GM19099 (cell line): Measurements from ENCODE around the gene ADGRG7.

Experiments
- POLR2A ChIP-seq: IDR thresholded peaks from 3 replicates; pipeline ENCODE4 v1.6.1; 2011; ENCODE audit warnings: low read depth; ENCODE audit not compliant: insufficient read length; ENCODE audit errors: extremely low read depth

Gene ADGRG7

GRCh38 chr3:100621251-100621650, 11.8 kb downstream of the ADGRG7 start:
- no peak for TF ChIP-seq POLR2A

DNA sequence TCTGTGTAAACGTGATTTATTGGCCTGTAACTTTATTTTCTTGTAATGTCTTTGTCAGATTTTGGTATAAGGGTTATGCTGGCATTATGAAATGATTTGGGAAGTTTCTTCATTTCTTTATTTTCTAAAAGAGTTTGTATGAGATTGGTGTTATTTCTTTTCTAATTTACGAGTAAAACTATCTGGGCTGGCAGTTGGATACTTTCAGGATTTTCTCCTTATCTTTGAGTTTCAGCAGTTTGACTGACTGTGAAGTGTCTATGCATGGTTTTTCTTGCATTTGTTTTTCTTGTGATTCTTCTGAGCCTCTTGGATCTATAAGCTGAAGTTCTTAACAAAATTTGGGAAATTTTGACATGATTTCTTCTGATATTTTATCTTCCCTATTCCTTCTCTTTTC, 18.1 kb downstream of the ADGRG7 start:
- TF ChIP-seq POLR2A = no peak

- no peak for TF ChIP-seq POLR2A
Measured at GRCh38 chr3:100629421-100630127, 20.2 kb downstream of the ADGRG7 start.

GRCh38 chr3:100630664-100631063, 21.3 kb downstream of the ADGRG7 start:
- no peak for TF ChIP-seq POLR2A

DNA sequence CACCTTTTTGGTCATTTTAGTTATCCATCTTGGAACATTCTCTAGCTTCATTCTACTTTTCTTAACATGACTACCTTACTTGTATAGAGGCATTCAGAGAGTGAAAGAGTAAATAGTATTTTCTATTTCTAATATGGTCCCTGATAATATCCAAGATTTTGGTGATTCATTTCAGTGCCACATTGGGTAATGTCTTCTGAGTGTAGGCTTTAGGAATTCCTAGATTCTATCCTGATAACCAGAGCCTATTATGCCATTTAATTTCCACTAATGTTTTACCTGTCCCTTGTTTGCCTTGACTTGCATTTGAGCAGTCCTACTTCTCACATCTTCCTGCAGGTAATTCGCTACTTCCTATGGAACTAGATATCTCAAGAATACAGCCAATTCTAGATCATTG, 21.8 kb downstream of the ADGRG7 start:
- TF ChIP-seq POLR2A = no peak

DNA sequence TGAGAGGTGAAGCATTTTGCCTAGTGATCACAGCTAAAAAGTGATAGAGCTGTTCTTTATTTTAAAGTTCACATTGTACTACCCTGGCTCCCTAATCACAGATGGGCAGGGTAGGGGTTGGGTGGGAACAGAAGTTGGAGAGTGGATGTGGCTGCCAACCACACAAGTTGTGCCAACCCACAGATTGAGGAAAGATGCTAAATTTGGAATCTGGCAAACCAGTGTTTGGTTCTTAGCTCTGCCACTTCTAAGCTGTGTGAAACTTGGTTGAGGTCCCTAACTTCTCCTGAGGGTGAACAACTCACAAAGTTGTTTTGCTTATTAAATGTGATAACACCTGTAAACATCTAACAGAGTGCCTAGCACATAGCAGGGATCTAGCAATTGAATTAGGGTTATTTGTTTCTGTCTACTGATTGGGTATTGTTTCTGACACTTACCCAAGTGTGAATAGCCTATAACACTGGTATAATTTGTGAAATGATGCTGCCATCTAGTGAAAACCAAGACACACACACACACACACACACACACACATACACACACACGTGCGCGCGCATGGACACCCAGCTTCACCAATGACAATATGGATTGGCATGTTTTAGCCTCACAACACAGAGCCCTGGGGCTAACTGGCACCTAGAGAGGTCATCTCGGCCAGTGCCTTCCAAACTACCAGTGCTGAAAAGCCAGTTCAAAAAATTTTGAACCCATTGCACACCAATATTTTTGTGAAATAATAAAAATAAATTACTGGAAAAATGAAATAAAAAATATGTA, 25.3 kb downstream of the ADGRG7 start:
- no peak for TF ChIP-seq POLR2A

DNA sequence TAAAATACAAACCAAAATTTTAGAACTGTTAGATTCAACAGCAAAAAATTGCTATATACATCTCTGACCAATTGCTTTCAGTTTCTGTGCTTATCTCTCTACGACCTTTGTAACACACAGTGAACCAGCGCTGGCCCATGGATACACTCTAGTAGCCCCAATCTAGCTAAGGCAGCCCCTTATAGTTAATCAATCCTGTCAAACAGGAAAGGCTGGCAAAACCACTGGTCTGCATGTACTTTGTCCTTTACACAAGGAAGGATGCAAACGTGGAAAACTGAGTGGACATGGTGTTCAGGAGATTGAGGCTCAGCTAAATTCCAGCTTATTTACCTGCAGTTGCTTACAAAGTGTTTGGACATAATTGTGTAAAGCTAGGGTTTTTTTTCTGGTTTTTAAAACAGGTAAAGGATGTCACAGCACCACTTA, 25.9 kb downstream of the ADGRG7 start:
- no peak for TF ChIP-seq POLR2A

GRCh38 chr3:100637197-100637631, 27.8 kb downstream of the ADGRG7 start:
- TF ChIP-seq POLR2A = no peak

- no peak for TF ChIP-seq POLR2A
Measured at GRCh38 chr3:100640633-100641032, 31.2 kb downstream of the ADGRG7 start.

- no peak for TF ChIP-seq POLR2A
Measured at GRCh38 chr3:100641471-100642032, 32.2 kb downstream of the ADGRG7 start.

DNA sequence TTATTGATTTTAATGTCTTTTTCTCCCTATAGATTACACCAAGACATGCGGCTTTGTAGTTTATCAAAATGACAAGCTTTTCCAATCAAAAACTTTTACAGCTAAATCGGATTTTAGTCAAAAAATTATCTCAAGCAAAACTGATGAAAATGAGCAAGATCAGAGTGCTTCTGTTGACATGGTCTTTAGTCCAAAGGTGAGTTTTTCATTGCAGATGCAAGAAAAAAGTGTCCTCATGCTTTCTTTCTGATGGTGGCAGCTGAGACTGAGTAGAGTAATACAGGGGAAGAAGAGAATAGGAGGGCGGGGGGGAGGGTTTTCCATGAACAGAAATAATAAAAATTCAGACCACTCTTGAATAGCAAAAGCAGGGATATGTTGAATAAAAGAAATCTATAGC, 36.5 kb downstream of the ADGRG7 start:
- TF ChIP-seq POLR2A = no peak

- no peak for TF ChIP-seq POLR2A
Measured at GRCh38 chr3:100647171-100647570, 37.8 kb downstream of the ADGRG7 start.

DNA sequence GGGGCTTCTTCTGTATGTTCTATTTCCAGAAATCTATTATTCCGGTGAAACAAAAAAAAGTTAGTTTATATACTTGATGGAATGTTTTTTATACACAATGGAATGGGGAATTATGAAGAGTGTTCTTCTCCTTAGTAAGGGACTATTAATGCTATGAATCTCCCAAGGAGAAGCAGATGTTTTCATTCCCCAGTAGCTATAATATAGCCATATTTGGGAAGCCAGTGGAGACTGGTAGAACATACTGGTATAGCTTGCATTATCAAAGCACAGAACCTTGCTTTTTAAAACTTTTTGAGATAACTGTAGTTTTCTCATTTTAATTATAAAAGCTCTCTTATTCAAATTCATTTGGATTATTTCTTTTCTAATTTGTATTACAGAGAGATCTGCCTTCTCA, 38.3 kb downstream of the ADGRG7 start:
- TF ChIP-seq POLR2A = no peak

DNA sequence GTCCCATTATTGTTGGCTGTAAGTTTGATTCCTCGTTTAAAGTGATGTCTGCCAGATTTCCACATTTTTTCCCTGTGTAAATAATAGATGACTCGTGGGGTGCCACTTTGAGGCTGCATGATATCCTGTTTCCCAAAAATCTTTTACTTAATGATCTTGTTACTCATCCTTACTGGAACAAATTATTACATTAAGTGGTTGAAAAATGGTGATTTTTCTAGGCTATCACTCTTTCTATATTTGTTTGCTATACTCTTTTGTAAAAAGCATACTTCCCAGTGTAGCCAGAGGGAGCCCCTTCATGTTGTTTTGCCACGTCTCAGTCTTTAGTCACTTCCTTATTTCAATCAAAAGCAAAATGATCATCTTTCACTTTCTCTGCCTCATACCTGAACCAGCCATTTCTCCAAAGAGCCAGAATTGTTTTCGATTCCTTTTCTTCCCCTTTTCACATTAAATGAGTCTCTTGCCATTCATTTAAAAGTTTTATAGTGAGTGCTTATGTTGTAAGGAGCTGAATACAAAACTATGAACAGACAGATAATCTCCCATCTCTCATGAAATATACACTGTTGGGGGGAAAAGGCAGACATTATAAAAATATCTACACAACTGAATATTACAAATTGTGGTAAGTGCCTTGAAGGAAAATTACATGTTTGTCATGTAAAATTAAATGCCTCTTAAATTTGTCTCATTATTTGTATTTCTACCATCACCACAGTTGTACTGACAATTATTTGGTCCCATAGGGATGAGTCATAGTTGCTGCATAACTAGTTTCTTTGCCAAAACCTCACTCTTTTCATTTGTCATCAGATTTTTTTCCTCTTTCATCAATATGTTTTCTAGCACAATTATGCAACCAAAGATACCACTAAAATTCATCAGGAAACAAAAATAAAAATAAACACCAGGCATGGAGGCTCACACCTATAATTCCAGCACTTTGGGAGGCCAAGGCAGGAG, 41.5 kb downstream of the ADGRG7 start:
- TF ChIP-seq POLR2A = no peak
